ENCODE measurements around the gene COL4A2. TPM values are rescaled to one million over a fixed set of nuclear protein-coding genes. Genes with fewer than 3 reads are reported as not detected.

COL4A2 gene
- total RNA-seq, 1 donor from 2014 or later: 60.9 TPM

DNA sequence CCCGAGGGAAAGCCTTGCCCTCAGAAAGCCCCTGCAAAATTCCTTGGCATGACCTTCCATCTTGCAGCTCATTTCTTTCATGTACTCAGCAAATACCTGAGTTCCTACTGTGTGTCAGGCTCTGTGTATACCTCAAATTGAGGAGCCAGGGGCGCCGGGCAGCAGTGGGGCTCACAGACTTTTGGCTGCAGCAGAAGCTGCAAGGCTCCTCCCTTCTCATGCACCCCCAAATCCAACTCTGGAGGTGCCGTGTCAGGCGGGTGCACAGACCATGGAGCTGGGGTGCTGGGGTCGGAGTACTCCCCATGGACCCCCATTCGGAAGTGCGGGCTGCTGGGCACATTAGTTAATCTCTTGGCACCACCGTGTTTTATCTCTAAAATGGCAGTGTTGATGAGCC is 72.3 kb downstream of the COL4A2 start:
- Mint-ChIP-seq H3K27ac (ENCODE audit: unreplicated experiment) (no peak overlapping the region), H3K27me3 (ENCODE audit: unreplicated experiment) (peaks cover 9% of the 10 kb centered on the region), H3K4me1 (ENCODE audit: low read depth, unreplicated experiment) (peaks cover 37% of the 10 kb centered on the region), H3K36me3 (ENCODE audit: unreplicated experiment) (no peaks in the 10 kb centered on the region), H3K9me3 (ENCODE audit: unreplicated experiment) (peaks cover 16% of the 10 kb centered on the region), H3K4me3 (ENCODE audit: unreplicated experiment) (no peak overlapping the region)
- DNase-seq: no peak
- TF ChIP-seq, protein P1, sequence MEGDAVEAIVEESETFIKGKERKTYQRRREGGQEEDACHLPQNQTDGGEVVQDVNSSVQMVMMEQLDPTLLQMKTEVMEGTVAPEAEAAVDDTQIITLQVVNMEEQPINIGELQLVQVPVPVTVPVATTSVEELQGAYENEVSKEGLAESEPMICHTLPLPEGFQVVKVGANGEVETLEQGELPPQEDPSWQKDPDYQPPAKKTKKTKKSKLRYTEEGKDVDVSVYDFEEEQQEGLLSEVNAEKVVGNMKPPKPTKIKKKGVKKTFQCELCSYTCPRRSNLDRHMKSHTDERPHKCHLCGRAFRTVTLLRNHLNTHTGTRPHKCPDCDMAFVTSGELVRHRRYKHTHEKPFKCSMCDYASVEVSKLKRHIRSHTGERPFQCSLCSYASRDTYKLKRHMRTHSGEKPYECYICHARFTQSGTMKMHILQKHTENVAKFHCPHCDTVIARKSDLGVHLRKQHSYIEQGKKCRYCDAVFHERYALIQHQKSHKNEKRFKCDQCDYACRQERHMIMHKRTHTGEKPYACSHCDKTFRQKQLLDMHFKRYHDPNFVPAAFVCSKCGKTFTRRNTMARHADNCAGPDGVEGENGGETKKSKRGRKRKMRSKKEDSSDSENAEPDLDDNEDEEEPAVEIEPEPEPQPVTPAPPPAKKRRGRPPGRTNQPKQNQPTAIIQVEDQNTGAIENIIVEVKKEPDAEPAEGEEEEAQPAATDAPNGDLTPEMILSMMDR (IDR thresholded peaks at IDR 0.05; ENCODE audit: partially characterized antibody, unreplicated experiment): no peak

DNA sequence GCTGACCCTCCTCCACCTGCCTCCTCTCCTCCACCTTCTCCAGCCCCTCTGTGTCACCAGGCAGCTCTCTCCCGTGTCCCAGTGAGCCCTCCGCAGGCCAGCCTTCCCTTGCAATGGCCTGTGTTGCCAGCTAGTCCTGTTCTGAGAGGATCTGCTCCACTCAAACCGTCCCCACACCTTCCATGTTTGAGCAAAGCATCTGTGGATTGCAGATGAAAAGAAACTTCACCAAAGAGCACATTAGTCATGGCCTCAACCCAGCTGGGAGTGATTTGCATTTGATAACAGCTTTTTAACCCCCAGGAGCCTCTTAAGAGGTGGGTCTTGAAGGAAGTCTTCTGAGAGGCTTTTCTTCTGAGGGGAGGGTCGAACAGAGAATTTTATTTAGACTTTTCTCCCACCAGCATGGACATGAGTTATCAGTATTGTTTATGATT is 72.8 kb downstream of the COL4A2 start:
- peaks cover 12% of the 10 kb centered on the region for H3K27me3 Mint-ChIP-seq (ENCODE audit: unreplicated experiment)
- TF ChIP-seq, protein P1 (IDR thresholded peaks at IDR 0.05; ENCODE audit: partially characterized antibody, unreplicated experiment): no peak
- peak overlapping the region; percentile 78 for H3K4me3 Mint-ChIP-seq (ENCODE audit: unreplicated experiment)
- no peaks in the 10 kb centered on the region for H3K36me3 Mint-ChIP-seq (ENCODE audit: unreplicated experiment)
- peaks cover 33% of the 10 kb centered on the region for H3K4me1 Mint-ChIP-seq (ENCODE audit: low read depth, unreplicated experiment)
- no peak for DNase-seq
- H3K27ac Mint-ChIP-seq (ENCODE audit: unreplicated experiment): peak overlapping the region; percentile 91
- H3K9me3 Mint-ChIP-seq (ENCODE audit: unreplicated experiment): peaks cover 16% of the 10 kb centered on the region

DNA sequence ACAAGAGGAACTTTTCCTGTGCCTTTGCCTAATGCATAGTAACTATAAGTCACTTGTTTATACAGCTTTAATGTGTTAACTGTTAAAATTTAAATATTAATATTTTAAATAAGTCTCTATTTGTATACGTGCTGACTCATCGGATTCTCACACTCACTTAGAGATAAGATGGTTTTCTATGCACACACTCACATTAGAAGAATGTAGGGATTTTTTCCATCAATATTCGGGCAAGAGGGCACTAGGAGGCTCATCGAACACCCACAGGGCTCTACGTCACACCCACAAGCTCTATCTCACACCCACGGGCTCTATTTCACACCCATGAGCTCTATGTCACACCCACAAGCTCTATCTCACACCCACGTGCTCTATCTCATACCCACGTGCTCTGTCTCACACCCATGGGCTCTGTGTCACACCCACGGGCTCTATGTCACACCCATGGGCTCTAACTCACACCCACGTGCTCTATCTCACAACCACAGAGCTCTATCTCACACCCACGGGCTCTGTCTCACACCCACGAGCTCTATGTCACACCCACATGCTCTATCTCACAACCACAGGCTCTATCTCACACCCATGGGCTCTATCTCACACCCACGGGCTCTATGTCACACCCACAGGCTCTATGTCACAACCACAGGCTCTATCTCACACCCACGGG is 73.4 kb downstream of the COL4A2 start:
- no peak for DNase-seq
- Mint-ChIP-seq H3K9me3 (ENCODE audit: unreplicated experiment) (peaks cover 21% of the 10 kb centered on the region), H3K27ac (ENCODE audit: unreplicated experiment) (no peak overlapping the region), H3K4me1 (ENCODE audit: low read depth, unreplicated experiment) (peaks cover 33% of the 10 kb centered on the region), H3K36me3 (ENCODE audit: unreplicated experiment) (peaks cover 3% of the 10 kb centered on the region), H3K4me3 (ENCODE audit: unreplicated experiment) (peak overlapping the region; percentile 2), H3K27me3 (ENCODE audit: unreplicated experiment) (peaks cover 14% of the 10 kb centered on the region)
- TF ChIP-seq, protein P1 (IDR thresholded peaks at IDR 0.05; ENCODE audit: partially characterized antibody, unreplicated experiment): no peak

DNA sequence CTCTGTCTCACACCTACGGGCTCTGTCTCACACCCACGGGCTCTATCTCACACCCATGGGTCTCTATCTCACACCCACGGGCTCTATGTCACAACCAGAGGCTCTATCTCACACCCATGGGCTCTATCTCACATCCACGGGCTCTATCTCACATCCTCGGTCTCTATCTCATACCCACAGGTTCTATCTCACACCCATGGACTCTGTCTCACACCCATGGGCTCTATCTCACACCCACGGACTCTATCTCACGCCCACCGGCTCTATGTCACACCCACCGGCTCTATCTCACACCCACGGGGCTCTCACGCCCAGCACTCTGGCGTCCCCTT is 73.9 kb downstream of the COL4A2 start:
- H3K9me3 Mint-ChIP-seq (ENCODE audit: unreplicated experiment): peaks cover 21% of the 10 kb centered on the region
- H3K27me3 Mint-ChIP-seq (ENCODE audit: unreplicated experiment): peaks cover 14% of the 10 kb centered on the region
- DNase-seq: no peak
- TF ChIP-seq, protein P1 (IDR thresholded peaks at IDR 0.05; ENCODE audit: partially characterized antibody, unreplicated experiment): no peak
- peaks cover 32% of the 10 kb centered on the region for H3K4me1 Mint-ChIP-seq (ENCODE audit: low read depth, unreplicated experiment)
- no peak overlapping the region for H3K27ac Mint-ChIP-seq (ENCODE audit: unreplicated experiment)
- no peak overlapping the region for H3K4me3 Mint-ChIP-seq (ENCODE audit: unreplicated experiment)
- peaks cover 3% of the 10 kb centered on the region for H3K36me3 Mint-ChIP-seq (ENCODE audit: unreplicated experiment)

DNA sequence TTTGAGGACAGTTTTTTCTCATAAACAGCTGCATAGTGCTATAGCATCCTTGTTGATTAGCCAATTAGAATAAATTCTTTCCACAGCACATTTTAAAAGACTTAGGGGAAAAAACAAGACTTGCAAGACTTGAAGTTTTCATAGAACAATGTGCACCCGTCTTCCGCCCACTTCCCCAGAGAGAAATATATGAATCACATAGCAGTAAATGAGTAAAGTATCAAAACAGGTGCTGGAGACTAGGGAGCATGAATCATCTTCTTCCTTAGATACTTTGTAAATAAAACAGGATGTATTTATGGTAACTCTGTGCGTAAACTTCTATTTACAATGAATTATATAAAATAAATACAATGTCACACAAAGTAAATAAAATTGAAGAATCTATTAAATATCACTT is 75.1 kb downstream of the COL4A2 start:
- H3K4me1 Mint-ChIP-seq (ENCODE audit: low read depth, unreplicated experiment): peaks cover 23% of the 10 kb centered on the region
- H3K36me3 Mint-ChIP-seq (ENCODE audit: unreplicated experiment): peaks cover 3% of the 10 kb centered on the region
- H3K9me3 Mint-ChIP-seq (ENCODE audit: unreplicated experiment): peaks cover 21% of the 10 kb centered on the region
- no peak overlapping the region for H3K4me3 Mint-ChIP-seq (ENCODE audit: unreplicated experiment)
- H3K27me3 Mint-ChIP-seq (ENCODE audit: unreplicated experiment): peaks cover 13% of the 10 kb centered on the region
- no peak overlapping the region for H3K27ac Mint-ChIP-seq (ENCODE audit: unreplicated experiment)
- DNase-seq: no peak
- TF ChIP-seq, protein P1 (IDR thresholded peaks at IDR 0.05; ENCODE audit: partially characterized antibody, unreplicated experiment): no peak
